Measurements from ENCODE around the gene MILR1.
"Not testable (repeated sequence)": the region's sequence is repeated elsewhere in the genome, so short reads cannot be mapped to it uniquely, and the experiment has no call there.

MILR1 gene

GRCh38 chr17:64412944-64413381, 36.0 kb upstream of the MILR1 start:
- no peaks in the 10 kb centered on the region for H3K4me1 ChIP-seq (ENCODE audit: control insufficient read depth, insufficient read depth, low read length)

GRCh38 chr17:64413513-64413912, 35.4 kb upstream of the MILR1 start:
- Histone ChIP-seq H3K9ac (ENCODE audit: low read depth, low read length) (no peak overlapping the region), H3K36me3 (ENCODE audit: insufficient read depth, low read length) (no peaks in the 10 kb centered on the region), H3K4me1 (ENCODE audit: control insufficient read depth, insufficient read depth, low read length) (peaks cover 2% of the 10 kb centered on the region), H3K27me3 (ENCODE audit: control insufficient read depth, insufficient read depth, low read length) (peaks cover 6% of the 10 kb centered on the region), H3K4me2 (ENCODE audit: low read length) (no peak overlapping the region), H3K9me3 (replicated peaks; ENCODE audit: low read length) (no peaks in the 10 kb centered on the region), H3K4me3 (ENCODE audit: low read length) (no peak overlapping the region)

More at GRCh38 chr17:64412944-64413381, 36.0 kb upstream of the MILR1 start:
- Histone ChIP-seq H3K4me3 (ENCODE audit: low read length) (no peak overlapping the region), H3K9me3 (replicated peaks; ENCODE audit: low read length) (no peaks in the 10 kb centered on the region), H3K36me3 (ENCODE audit: insufficient read depth, low read length) (no peaks in the 10 kb centered on the region), H3K9ac (ENCODE audit: low read depth, low read length) (no peak overlapping the region), H3K27me3 (ENCODE audit: control insufficient read depth, insufficient read depth, low read length) (peaks cover 6% of the 10 kb centered on the region), H3K4me2 (ENCODE audit: low read length) (no peak overlapping the region)

- H3K4me1 ChIP-seq (ENCODE audit: control insufficient read depth, insufficient read depth, low read length) = peaks cover 6% of the 10 kb centered on the region
- no peaks in the 10 kb centered on the region for H3K9me3 ChIP-seq (replicated peaks; ENCODE audit: low read length)
- peak overlapping the region; percentile 50 for H3K4me2 ChIP-seq (ENCODE audit: low read length)
- H3K27me3 ChIP-seq (ENCODE audit: control insufficient read depth, insufficient read depth, low read length) = peaks cover 6% of the 10 kb centered on the region
- no peak overlapping the region for H3K4me3 ChIP-seq (ENCODE audit: low read length)
- H3K9ac ChIP-seq (ENCODE audit: low read depth, low read length) = no peak overlapping the region
- H3K36me3 ChIP-seq (ENCODE audit: insufficient read depth, low read length) = no peaks in the 10 kb centered on the region
Measured at GRCh38 chr17:64418506-64419339, 30.2 kb upstream of the MILR1 start.

GRCh38 chr17:64420143-64420670, 28.7 kb upstream of the MILR1 start:
- no peak overlapping the region for H3K4me2 ChIP-seq (ENCODE audit: low read length)
- H3K27me3 ChIP-seq (ENCODE audit: control insufficient read depth, insufficient read depth, low read length) = peaks cover 9% of the 10 kb centered on the region
- peaks cover 12% of the 10 kb centered on the region for H3K4me1 ChIP-seq (ENCODE audit: control insufficient read depth, insufficient read depth, low read length)
- H3K36me3 ChIP-seq (ENCODE audit: insufficient read depth, low read length) = no peaks in the 10 kb centered on the region
- H3K9ac ChIP-seq (ENCODE audit: low read depth, low read length) = no peak overlapping the region
- H3K4me3 ChIP-seq (ENCODE audit: low read length) = no peak overlapping the region
- no peaks in the 10 kb centered on the region for H3K9me3 ChIP-seq (replicated peaks; ENCODE audit: low read length)

- H3K4me2 ChIP-seq (ENCODE audit: low read length) = not testable (repeated sequence)
Measured at GRCh38 chr17:64422121-64422520, 26.8 kb upstream of the MILR1 start.

GRCh38 chr17:64423881-64424280, 25.0 kb upstream of the MILR1 start:
- H3K27me3 ChIP-seq (ENCODE audit: control insufficient read depth, insufficient read depth, low read length) = peaks cover 8% of the 10 kb centered on the region
- peak overlapping the region; percentile 3 for H3K4me2 ChIP-seq (ENCODE audit: low read length)
- no peak overlapping the region for H3K4me3 ChIP-seq (ENCODE audit: low read length)
- peaks cover 9% of the 10 kb centered on the region for H3K4me1 ChIP-seq (ENCODE audit: control insufficient read depth, insufficient read depth, low read length)
- no peaks in the 10 kb centered on the region for H3K36me3 ChIP-seq (ENCODE audit: insufficient read depth, low read length)
- no peaks in the 10 kb centered on the region for H3K9me3 ChIP-seq (replicated peaks; ENCODE audit: low read length)
- no peak overlapping the region for H3K9ac ChIP-seq (ENCODE audit: low read depth, low read length)

More at GRCh38 chr17:64422121-64422520, 26.8 kb upstream of the MILR1 start:
- not testable (repeated sequence) for H3K27me3 ChIP-seq (ENCODE audit: control insufficient read depth, insufficient read depth, low read length); H3K9ac ChIP-seq (ENCODE audit: low read depth, low read length); H3K36me3 ChIP-seq (ENCODE audit: insufficient read depth, low read length); H3K4me3 ChIP-seq (ENCODE audit: low read length); H3K9me3 ChIP-seq (replicated peaks; ENCODE audit: low read length)
- peaks cover 12% of the 10 kb centered on the region for H3K4me1 ChIP-seq (ENCODE audit: control insufficient read depth, insufficient read depth, low read length)

GRCh38 chr17:64424324-64424849, 24.5 kb upstream of the MILR1 start:
- H3K27me3 ChIP-seq (ENCODE audit: control insufficient read depth, insufficient read depth, low read length) = peaks cover 8% of the 10 kb centered on the region
- H3K9me3 ChIP-seq (replicated peaks; ENCODE audit: low read length) = no peaks in the 10 kb centered on the region
- no peak overlapping the region for H3K9ac ChIP-seq (ENCODE audit: low read depth, low read length)
- no peak overlapping the region for H3K4me3 ChIP-seq (ENCODE audit: low read length)
- H3K4me1 ChIP-seq (ENCODE audit: control insufficient read depth, insufficient read depth, low read length) = peaks cover 9% of the 10 kb centered on the region
- H3K4me2 ChIP-seq (ENCODE audit: low read length) = peak overlapping the region; percentile 3
- no peaks in the 10 kb centered on the region for H3K36me3 ChIP-seq (ENCODE audit: insufficient read depth, low read length)

GRCh38 chr17:64425191-64425590, 23.7 kb upstream of the MILR1 start:
- Histone ChIP-seq H3K36me3 (ENCODE audit: insufficient read depth, low read length) (no peaks in the 10 kb centered on the region), H3K27me3 (ENCODE audit: control insufficient read depth, insufficient read depth, low read length) (peaks cover 8% of the 10 kb centered on the region), H3K9me3 (replicated peaks; ENCODE audit: low read length) (no peaks in the 10 kb centered on the region), H3K9ac (ENCODE audit: low read depth, low read length) (no peak overlapping the region), H3K4me1 (ENCODE audit: control insufficient read depth, insufficient read depth, low read length) (peaks cover 9% of the 10 kb centered on the region), H3K4me2 (ENCODE audit: low read length) (no peak overlapping the region), H3K4me3 (ENCODE audit: low read length) (no peak overlapping the region)

GRCh38 chr17:64426596-64426995, 22.3 kb upstream of the MILR1 start:
- Histone ChIP-seq H3K9ac (ENCODE audit: low read depth, low read length) (no peak overlapping the region), H3K9me3 (replicated peaks; ENCODE audit: low read length) (no peaks in the 10 kb centered on the region), H3K27me3 (ENCODE audit: control insufficient read depth, insufficient read depth, low read length) (peaks cover 22% of the 10 kb centered on the region), H3K36me3 (ENCODE audit: insufficient read depth, low read length) (no peaks in the 10 kb centered on the region), H3K4me1 (ENCODE audit: control insufficient read depth, insufficient read depth, low read length) (peaks cover 6% of the 10 kb centered on the region), H3K4me2 (ENCODE audit: low read length) (no peak overlapping the region), H3K4me3 (ENCODE audit: low read length) (no peak overlapping the region)

GRCh38 chr17:64428406-64428805, 20.5 kb upstream of the MILR1 start:
- Histone ChIP-seq H3K4me3 (ENCODE audit: low read length) (no peak overlapping the region), H3K9me3 (replicated peaks; ENCODE audit: low read length) (no peaks in the 10 kb centered on the region), H3K4me1 (ENCODE audit: control insufficient read depth, insufficient read depth, low read length) (peaks cover 6% of the 10 kb centered on the region), H3K4me2 (ENCODE audit: low read length) (no peak overlapping the region), H3K27me3 (ENCODE audit: control insufficient read depth, insufficient read depth, low read length) (peaks cover 27% of the 10 kb centered on the region), H3K36me3 (ENCODE audit: insufficient read depth, low read length) (no peaks in the 10 kb centered on the region), H3K9ac (ENCODE audit: low read depth, low read length) (no peak overlapping the region)

GRCh38 chr17:64430036-64430435, 18.9 kb upstream of the MILR1 start:
- not testable (repeated sequence) for H3K4me3 ChIP-seq (ENCODE audit: low read length); H3K4me1 ChIP-seq (ENCODE audit: control insufficient read depth, insufficient read depth, low read length); H3K36me3 ChIP-seq (ENCODE audit: insufficient read depth, low read length); H3K4me2 ChIP-seq (ENCODE audit: low read length); H3K9ac ChIP-seq (ENCODE audit: low read depth, low read length); H3K9me3 ChIP-seq (replicated peaks; ENCODE audit: low read length)
- peaks cover 24% of the 10 kb centered on the region for H3K27me3 ChIP-seq (ENCODE audit: control insufficient read depth, insufficient read depth, low read length)

Measured in skeletal muscle satellite cell (primary cell).